HCT116 (cell line): ENCODE data around the gene TMEM52. TPM values are rescaled to one million over a fixed set of nuclear protein-coding genes. Genes with fewer than 3 reads are reported as not detected.
A peak's percentile ranks its signal among the peaks of the same experiment; 100 is the strongest.

Source experiments
- ATAC-seq: fragments of 200-7000 bp; cut with Tn5 transposase; 2 replicates; pipeline ENCODE4 v1.9.1; 2020; ENCODE audit warnings: mild to moderate bottlenecking, moderate library complexity
- BruUV-seq: library from RNA; stranded (reverse); fragments of 400-500 nt; replicated peaks from 2 replicates; lab custom pipeline; 2021; lab: Mats Ljungman, UMichigan
- CTCF ChIA-PET: fragments of 300-600 bp; sonication (Branson Sonifier 250); formaldehyde crosslinking; loops from one replicate; lab custom pipeline; 2021; ENCODE audit warnings: antibody characterized with exemption; lab: Charles Lee
- POLR2A ChIA-PET: fragments of 300-600, 350-600 bp; sonication (Branson Sonifier 250); formaldehyde crosslinking; loops from one replicate; lab custom pipeline; 2021; ENCODE audit warnings: antibody characterized with exemption; lab: Charles Lee
- RAD21 ChIA-PET, 2 experiments: fragments of 300-600 bp; sonication (Branson Sonifier 250); formaldehyde crosslinking; loops; one replicate each; lab custom pipeline; 2023; ENCODE audit warnings: low total read pairs in 2 of 2; ENCODE audit not compliant: uncharacterized antibody in 2 of 2, unreplicated experiment in 2 of 2, low non-redundant PET in 1 of 2; lab: Charles Lee
- DNase-seq: peaks from one replicate; pipeline ENCODE4 v3.0.0-alpha.2; 2010; ENCODE audit warnings: low read depth, low spot score
- H2AFZ ChIP-seq: fragments of 200-600 bp; shearing (Covaris generic), sonication (generic); 2 replicates; pipeline ENCODE4 v1.6.1; 2017; ENCODE audit warnings: low read depth, mixed run types, mixed read lengths, antibody characterized with exemption, low read length; ENCODE audit not compliant: poor library complexity, severe bottlenecking
- H3K27ac ChIP-seq: 2 replicates; pipeline ENCODE4 v1.5.1; 2012; ENCODE audit warnings: low read depth, low read length
- H3K27me3 ChIP-seq: fragments of 200-600 bp; sonication (generic); 2 replicates; pipeline ENCODE4 v1.6.1; 2016; ENCODE audit warnings: mixed run types, low read length, mixed read lengths; ENCODE audit not compliant: insufficient read depth
- H3K36me3 ChIP-seq, 2 experiments: fragments of 200-500 bp in 1 of 2; fragments of 200-600 bp in 1 of 2; sonication (Bioruptor generic) in 1 of 2; sonication (generic) in 1 of 2; 2 replicates each; pipeline versions ENCODE4 v1.5.1 to v1.6.1; 2014 to 2016; ENCODE audit warnings: low read length in 2 of 2, inconsistent platforms in 1 of 2, mixed read lengths in 1 of 2, mixed run types in 1 of 2; ENCODE audit not compliant: insufficient read depth in 2 of 2, control insufficient read depth in 1 of 2
- H3K4me1 ChIP-seq, 2 experiments: fragments of 200-600 bp in 1 of 2; sonication (generic) in 1 of 2; 2 replicates each; pipeline versions ENCODE4 v1.5.1 to v1.6.1; 2012 to 2017; ENCODE audit warnings: low read length in 2 of 2, inconsistent platforms in 1 of 2, mild to moderate bottlenecking in 1 of 2, mixed read lengths in 1 of 2, mixed run types in 1 of 2, moderate library complexity in 1 of 2; ENCODE audit not compliant: insufficient read depth in 2 of 2, control insufficient read depth in 1 of 2
- H3K4me2 ChIP-seq: fragments of 200-600 bp; sonication (generic); 2 replicates; pipeline ENCODE4 v1.6.1; 2017; ENCODE audit warnings: mixed run types, low read length, mixed read lengths
- H3K4me3 ChIP-seq, 2 experiments: fragments of 200-600 bp in 1 of 2; sonication (generic) in 1 of 2; replicated peaks in 1 of 2; 2 replicates each; pipeline ENCODE4 v1.5.1; 2011 to 2016; ENCODE audit warnings: low read length in 2 of 2, control low read depth in 1 of 2, low read depth in 1 of 2, mild to moderate bottlenecking in 1 of 2, mixed read lengths in 1 of 2, mixed run types in 1 of 2
- H3K79me2 ChIP-seq: fragments of 200-600 bp; sonication (generic); 2 replicates; pipeline ENCODE4 v1.6.1; 2017; ENCODE audit warnings: mild to moderate bottlenecking, mixed run types, low read length, moderate library complexity, mixed read lengths; ENCODE audit not compliant: insufficient read depth
- H3K9ac ChIP-seq: fragments of 200-600 bp; sonication (generic); 2 replicates; pipeline ENCODE4 v1.6.1; 2016; ENCODE audit warnings: low read length, mixed read lengths
- H3K9me2 ChIP-seq: fragments of 200-600 bp; sonication (generic), shearing (Covaris generic); 2 replicates; pipeline ENCODE4 v1.6.1; 2017; ENCODE audit warnings: mixed run types, mild to moderate bottlenecking, moderate library complexity; ENCODE audit not compliant: insufficient read depth
- H3K9me3 ChIP-seq, 2 experiments: fragments of 200-500 bp in 1 of 2; fragments of 200-600 bp in 1 of 2; sonication (Bioruptor generic) in 1 of 2; sonication (generic) in 1 of 2; 2 replicates each; pipeline ENCODE4 v1.6.1; 2014 to 2017; ENCODE audit warnings: low read length in 2 of 2, mixed read lengths in 2 of 2, inconsistent platforms in 1 of 2, low read depth in 1 of 2, mild to moderate bottlenecking in 1 of 2, mixed run types in 1 of 2, moderate library complexity in 1 of 2; ENCODE audit not compliant: control insufficient read depth in 1 of 2, insufficient read depth in 1 of 2
- H4K20me1 ChIP-seq: fragments of 200-600 bp; sonication (generic), shearing (Covaris generic); 2 replicates; pipeline ENCODE4 v1.6.1; 2017; ENCODE audit warnings: mixed run types, mild to moderate bottlenecking, moderate library complexity; ENCODE audit not compliant: insufficient read depth
- CEBPB ChIP-seq: IDR thresholded peaks from 2 replicates; pipeline ENCODE4 v1.6.1; 2012; ENCODE audit warnings: low read depth
- CTCF ChIP-seq, 3 experiments: fragments of 200-600 bp in 1 of 3; sonication (generic) in 1 of 3; IDR thresholded peaks in 2 of 3; conservative IDR thresholded peaks in 1 of 3; 2 replicates each; pipeline ENCODE4 v1.5.1; 2012 to 2017; ENCODE audit warnings: low read depth in 2 of 3, low read length in 2 of 3, antibody characterized with exemption in 1 of 3, borderline replicate concordance in 1 of 3, control low read depth in 1 of 3, mild to moderate bottlenecking in 1 of 3, mixed read lengths in 1 of 3, mixed run types in 1 of 3, moderate library complexity in 1 of 3; ENCODE audit not compliant: insufficient read depth in 1 of 3
- EZH2 ChIP-seq: fragments of 200-600 bp; sonication (generic); IDR thresholded peaks from 2 replicates; pipeline ENCODE4 v1.6.1; 2017; ENCODE audit warnings: antibody characterized with exemption, mixed run types
- FOSL1 ChIP-seq: IDR thresholded peaks from 2 replicates; pipeline ENCODE4 v1.6.1; 2012; ENCODE audit warnings: low read depth
- POLR2A ChIP-seq: IDR thresholded peaks from 2 replicates; pipeline ENCODE4 v1.7.0; 2011; ENCODE audit warnings: borderline replicate concordance; ENCODE audit not compliant: insufficient read depth, insufficient read length; ENCODE audit errors: extremely low read depth
- SIN3A ChIP-seq: IDR thresholded peaks from 2 replicates; pipeline ENCODE4 v1.6.1; 2012; ENCODE audit warnings: low read depth
- SRF ChIP-seq: IDR thresholded peaks from 2 replicates; pipeline ENCODE4 v1.6.1; 2012; ENCODE audit warnings: low read depth
- ZFX ChIP-seq: fragments of 450-650 bp; IDR thresholded peaks from 2 replicates; pipeline ENCODE4 v1.6.1; 2017
- ZNF274 ChIP-seq: fragments of 200-500 bp; sonication (Bioruptor generic); IDR thresholded peaks from 2 replicates; pipeline ENCODE4 v1.6.1; 2014; ENCODE audit warnings: mild to moderate bottlenecking, low read depth, low read length, inconsistent platforms
- intact Hi-C: fragments of 100-400 bp; cut with micrococcal nuclease; formaldehyde crosslinking; loops from 2 replicates; pipeline ENCODE4 v1.10.0; 2022
- total RNA-seq: library from RNA; stranded (reverse); gene quantifications from one replicate; pipeline ENCODE4 v1.2.1, GENCODE V29; 2021; ENCODE audit not compliant: unreplicated experiment
- TF ChIP-seq, protein P1 (sequence below): IDR thresholded peaks from 2 replicates; pipeline ENCODE4 v1.6.1; 2012; ENCODE audit warnings: low read depth

TMEM52 gene
- total RNA-seq, 1 experiment from 2014 or later, result 27.5 TPM

- BruUV-seq, result no TSS peak
- H3K4me3 ChIP-seq, result peak overlapping the region; percentile 48 to 63
These were observed 9.0 kb downstream of the TMEM52 start for GRCh38 chr1:1910033-1910465.

More at GRCh38 chr1:1910033-1910465, 9.0 kb downstream of the TMEM52 start:
- no peak for DNase-seq
- intact Hi-C loops, result no loop called here
- ChIA-PET CTCF (interaction anchor here (2.3 to 3.0 kb wide), 2 partner anchors 34 to 135 kb away, joined by 6 to 31 read pairs; no protein-coding TSS in a partner anchor), POLR2A (no interaction called here), RAD21 (no interaction called here)
- ATAC-seq, result no peak
- no peaks in the 10 kb centered on the region for H3K9me2 ChIP-seq
- H3K27ac ChIP-seq, result peak overlapping the region; percentile 80
- TF ChIP-seq SRF (no peak), SIN3A (no peak), CEBPB (no peak), ZFX (no peak), ZNF274 (no peak), FOSL1 (no peak), CTCF (IDR thresholded peaks at IDR 0.05 in 2 of 3, conservative IDR thresholded peaks at IDR 0.05 in 1 of 3; ENCODE audit: borderline replicate concordance in 1 of 3, insufficient read depth in 1 of 3, low read depth in 2 of 3, low read length in 2 of 3) (no peak), EZH2 (no peak), POLR2A (no peak)
- TF ChIP-seq, protein P1, sequence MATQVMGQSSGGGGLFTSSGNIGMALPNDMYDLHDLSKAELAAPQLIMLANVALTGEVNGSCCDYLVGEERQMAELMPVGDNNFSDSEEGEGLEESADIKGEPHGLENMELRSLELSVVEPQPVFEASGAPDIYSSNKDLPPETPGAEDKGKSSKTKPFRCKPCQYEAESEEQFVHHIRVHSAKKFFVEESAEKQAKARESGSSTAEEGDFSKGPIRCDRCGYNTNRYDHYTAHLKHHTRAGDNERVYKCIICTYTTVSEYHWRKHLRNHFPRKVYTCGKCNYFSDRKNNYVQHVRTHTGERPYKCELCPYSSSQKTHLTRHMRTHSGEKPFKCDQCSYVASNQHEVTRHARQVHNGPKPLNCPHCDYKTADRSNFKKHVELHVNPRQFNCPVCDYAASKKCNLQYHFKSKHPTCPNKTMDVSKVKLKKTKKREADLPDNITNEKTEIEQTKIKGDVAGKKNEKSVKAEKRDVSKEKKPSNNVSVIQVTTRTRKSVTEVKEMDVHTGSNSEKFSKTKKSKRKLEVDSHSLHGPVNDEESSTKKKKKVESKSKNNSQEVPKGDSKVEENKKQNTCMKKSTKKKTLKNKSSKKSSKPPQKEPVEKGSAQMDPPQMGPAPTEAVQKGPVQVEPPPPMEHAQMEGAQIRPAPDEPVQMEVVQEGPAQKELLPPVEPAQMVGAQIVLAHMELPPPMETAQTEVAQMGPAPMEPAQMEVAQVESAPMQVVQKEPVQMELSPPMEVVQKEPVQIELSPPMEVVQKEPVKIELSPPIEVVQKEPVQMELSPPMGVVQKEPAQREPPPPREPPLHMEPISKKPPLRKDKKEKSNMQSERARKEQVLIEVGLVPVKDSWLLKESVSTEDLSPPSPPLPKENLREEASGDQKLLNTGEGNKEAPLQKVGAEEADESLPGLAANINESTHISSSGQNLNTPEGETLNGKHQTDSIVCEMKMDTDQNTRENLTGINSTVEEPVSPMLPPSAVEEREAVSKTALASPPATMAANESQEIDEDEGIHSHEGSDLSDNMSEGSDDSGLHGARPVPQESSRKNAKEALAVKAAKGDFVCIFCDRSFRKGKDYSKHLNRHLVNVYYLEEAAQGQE, result no peak
- peaks cover 19 to 36% of the 10 kb centered on the region in 2 experiments for H3K4me1 ChIP-seq
- no peaks in the 10 kb centered on the region for H3K36me3 ChIP-seq
- H3K9ac ChIP-seq, result peak overlapping the region; percentile 71
- H3K79me2 ChIP-seq, result no peaks in the 10 kb centered on the region
- H4K20me1 ChIP-seq, result no peaks in the 10 kb centered on the region
- no peaks in the 10 kb centered on the region for H3K9me3 ChIP-seq
- H3K27me3 ChIP-seq, result no peaks in the 10 kb centered on the region
- H2AFZ ChIP-seq, result no peak overlapping the region
- peak overlapping the region; percentile 88 for H3K4me2 ChIP-seq
